Skin epidermis (tissue), 12 donors: ENCODE results near the gene COL4A1.

ENCODE experiments used
- H3K27ac ChIP-seq, 21 experiments: fragments of 200-600 bp; sonication (generic) in 11 of 21; one replicate each; pipeline ENCODE4 v1.5.0; 2020; ENCODE audit warnings: mild to moderate bottlenecking in 3 of 21, inconsistent platforms in 2 of 21, moderate library complexity in 2 of 21
- H3K4me3 ChIP-seq, 7 experiments: fragments of 200-600 bp; sonication (generic) in 2 of 7; one replicate each; pipeline ENCODE4 v1.5.0; 2020; ENCODE audit warnings: inconsistent platforms in 2 of 7, mild to moderate bottlenecking in 2 of 7, moderate library complexity in 1 of 7

COL4A1 gene

GRCh38 chr13:110195547-110196485 is 111.1 kb downstream of the COL4A1 start:
- no peak overlapping the region for H3K4me3 ChIP-seq
- no peak overlapping the region for H3K27ac ChIP-seq

DNA sequence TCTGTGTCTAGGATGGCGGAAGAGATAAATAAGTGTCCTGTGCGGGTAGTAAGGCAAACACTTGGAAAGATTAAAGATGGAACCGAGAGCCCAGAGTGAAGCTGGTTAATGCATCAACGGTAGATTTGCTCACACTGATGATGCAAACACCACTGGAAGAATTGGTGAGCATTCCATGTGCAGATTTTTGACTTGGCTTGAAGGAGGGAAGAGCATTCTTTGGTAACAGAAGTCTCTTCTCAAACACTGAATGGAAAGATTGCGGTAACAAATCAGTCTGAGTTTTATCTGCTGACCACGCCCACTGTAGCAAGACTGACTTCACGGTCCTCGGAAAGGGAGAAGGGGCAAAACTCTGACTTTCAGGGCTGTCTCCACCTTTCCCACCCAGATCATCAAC is 112.5 kb downstream of the COL4A1 start:
- no peak overlapping the region for H3K27ac ChIP-seq

GRCh38 chr13:110193491-110193890 is 113.5 kb downstream of the COL4A1 start:
- H3K27ac ChIP-seq: no peak overlapping the region
- H3K4me3 ChIP-seq: no peak overlapping the region

More for the DNA sequence above, 112.5 kb downstream of the COL4A1 start:
- no peak overlapping the region for H3K4me3 ChIP-seq

- Histone ChIP-seq H3K4me3 (no peak overlapping the region), H3K27ac (no peak overlapping the region)
Measured at GRCh38 chr13:110192472-110192871, 114.5 kb downstream of the COL4A1 start.

GRCh38 chr13:110187641-110188161 is 119.3 kb downstream of the COL4A1 start:
- no peak overlapping the region for H3K27ac ChIP-seq
- H3K4me3 ChIP-seq: no peak overlapping the region

DNA sequence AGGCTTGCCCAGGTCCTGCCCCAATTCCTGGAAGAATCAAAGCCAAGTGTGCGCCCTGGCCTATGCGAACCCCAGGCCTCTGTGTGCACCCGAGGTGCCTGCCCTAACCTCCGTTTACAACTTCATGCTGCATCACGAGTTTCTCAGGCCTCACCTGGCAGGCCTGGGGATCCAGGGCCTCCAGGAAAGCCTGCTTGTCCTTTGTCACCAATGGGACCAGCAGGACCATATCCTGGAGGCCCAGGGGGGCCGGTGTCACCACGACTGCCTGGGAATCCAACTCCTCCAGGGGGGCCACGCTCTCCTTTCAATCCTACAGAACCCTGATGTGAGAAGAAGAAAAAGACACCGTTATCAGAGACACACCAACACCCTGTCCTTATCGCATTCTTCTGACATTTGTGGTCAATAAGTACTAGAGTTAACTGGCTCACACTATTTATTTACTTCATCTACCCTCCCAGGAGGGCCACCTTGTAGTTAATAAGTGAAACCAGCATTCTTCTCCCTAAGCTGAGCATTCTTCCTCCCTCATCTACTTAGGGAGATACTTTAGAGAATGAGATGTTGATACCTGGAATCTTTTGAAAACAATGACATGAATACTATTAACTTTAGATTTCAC is 120.6 kb downstream of the COL4A1 start:
- H3K4me3 ChIP-seq: no peak overlapping the region

GRCh38 chr13:110185696-110186095 is 121.3 kb downstream of the COL4A1 start:
- H3K4me3 ChIP-seq: no peak overlapping the region
- no peak overlapping the region for H3K27ac ChIP-seq

More for the DNA sequence above, 120.6 kb downstream of the COL4A1 start:
- no peak overlapping the region for H3K27ac ChIP-seq

DNA sequence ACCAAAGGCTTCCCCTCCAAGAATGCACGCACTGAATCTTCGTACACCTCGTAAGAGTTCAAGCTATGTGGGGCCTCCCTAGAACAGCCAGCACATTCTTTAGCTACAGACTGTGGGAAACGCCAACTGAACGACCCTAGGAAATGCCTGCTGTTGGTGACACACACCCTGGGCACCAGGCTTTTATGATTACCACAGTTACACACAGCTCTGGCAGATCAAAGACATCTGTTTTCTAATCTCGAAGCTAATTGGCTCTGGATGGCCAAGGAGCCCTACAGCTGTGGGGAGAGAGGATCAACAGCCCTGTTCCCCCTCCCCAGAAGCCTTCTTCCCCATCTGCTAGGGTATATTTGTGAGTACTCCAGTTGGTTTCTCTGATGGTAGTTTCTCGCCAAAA is 123.0 kb downstream of the COL4A1 start:
- Histone ChIP-seq H3K27ac (no peak overlapping the region), H3K4me3 (no peak overlapping the region)

DNA sequence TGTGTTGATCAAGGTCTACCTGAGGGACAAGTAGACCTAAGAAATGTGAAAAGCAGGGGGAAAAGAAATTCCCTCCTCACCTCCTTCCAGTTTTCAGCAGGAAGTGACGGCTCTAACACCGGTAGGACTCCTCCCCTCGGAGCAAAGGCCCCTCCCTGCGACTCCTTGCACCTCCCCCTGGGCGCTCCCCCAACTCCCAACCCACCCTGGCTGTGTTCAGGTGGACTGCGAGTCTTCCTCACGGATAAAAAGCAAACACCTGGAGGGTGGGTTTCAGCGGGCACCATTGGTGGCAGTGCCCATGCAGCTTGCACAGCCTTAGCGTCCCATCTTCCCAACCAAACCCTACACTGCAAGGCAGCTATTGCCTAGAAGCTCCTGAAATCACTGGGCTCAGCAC is 124.5 kb downstream of the COL4A1 start:
- H3K27ac ChIP-seq: no peak overlapping the region
- H3K4me3 ChIP-seq: no peak overlapping the region

DNA sequence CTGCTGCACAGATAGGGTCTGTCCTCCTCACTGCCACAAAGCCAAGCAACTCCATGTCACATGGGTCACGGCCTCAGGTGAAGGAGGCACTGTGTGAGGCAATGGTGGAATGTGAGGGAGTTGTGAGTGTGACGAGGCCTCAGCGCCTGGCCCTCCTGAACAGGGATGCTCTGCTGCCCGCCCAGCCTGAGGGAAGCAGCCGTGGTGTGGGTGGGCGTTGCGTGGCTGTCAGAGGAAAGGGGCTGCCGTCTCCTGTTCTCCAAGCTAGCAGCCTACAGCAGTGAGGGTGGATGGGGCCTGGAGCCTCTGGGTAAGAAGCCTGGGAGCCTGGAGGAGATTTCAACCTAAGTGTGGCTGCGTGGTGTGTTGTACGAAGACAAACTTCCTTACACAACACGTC is 125.0 kb downstream of the COL4A1 start:
- Histone ChIP-seq H3K4me3 (no peak overlapping the region), H3K27ac (no peak overlapping the region)

GRCh38 chr13:110179857-110180147 is 127.2 kb downstream of the COL4A1 start:
- Histone ChIP-seq H3K27ac (no peak overlapping the region), H3K4me3 (no peak overlapping the region)

- no peak overlapping the region for H3K27ac ChIP-seq
- H3K4me3 ChIP-seq: no peak overlapping the region
Measured at GRCh38 chr13:110179116-110179856, 127.7 kb downstream of the COL4A1 start.

DNA sequence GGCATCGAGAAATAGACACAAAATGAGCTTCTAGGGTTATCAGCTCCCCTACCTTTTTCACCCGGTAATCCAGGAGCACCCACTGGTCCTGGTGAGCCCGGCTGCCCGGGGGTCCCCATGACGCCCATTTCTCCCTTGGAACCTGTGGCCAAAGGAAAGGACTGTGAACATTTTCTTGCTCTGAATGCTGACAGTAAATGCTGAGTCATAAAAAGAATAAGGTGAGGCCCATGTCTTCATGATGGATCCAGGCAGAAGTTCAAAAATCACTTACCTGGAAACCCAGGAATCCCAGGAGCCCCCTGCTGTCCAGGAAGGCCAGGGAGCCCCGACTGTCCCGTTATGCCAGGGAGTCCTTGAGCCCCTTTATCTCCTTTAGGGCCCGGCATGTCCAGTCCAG is 129.2 kb downstream of the COL4A1 start:
- H3K27ac ChIP-seq: no peak overlapping the region
- H3K4me3 ChIP-seq: no peak overlapping the region

DNA sequence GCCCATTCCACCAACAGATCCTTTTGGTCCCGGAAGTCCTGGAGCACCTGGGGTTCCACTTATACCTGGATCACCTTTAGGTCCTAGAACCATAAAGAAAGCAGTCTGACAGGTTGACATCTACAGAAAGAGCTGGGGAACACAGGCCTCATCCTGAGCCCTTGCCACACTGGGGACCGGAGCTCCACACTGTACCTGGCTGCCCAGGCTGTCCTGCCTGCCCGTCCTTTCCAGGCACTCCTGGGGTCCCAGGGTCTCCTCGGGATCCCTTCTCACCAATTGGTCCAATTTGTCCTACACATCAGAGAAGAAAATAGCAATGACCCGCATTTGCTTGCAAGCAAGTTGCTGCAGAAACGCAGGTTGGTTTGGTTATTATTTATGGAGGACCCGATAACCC is 130.5 kb downstream of the COL4A1 start:
- no peak overlapping the region for H3K27ac ChIP-seq
- no peak overlapping the region for H3K4me3 ChIP-seq

- Histone ChIP-seq H3K4me3 (no peak overlapping the region), H3K27ac (no peak overlapping the region)
Measured at GRCh38 chr13:110173247-110173818, 133.6 kb downstream of the COL4A1 start.

DNA sequence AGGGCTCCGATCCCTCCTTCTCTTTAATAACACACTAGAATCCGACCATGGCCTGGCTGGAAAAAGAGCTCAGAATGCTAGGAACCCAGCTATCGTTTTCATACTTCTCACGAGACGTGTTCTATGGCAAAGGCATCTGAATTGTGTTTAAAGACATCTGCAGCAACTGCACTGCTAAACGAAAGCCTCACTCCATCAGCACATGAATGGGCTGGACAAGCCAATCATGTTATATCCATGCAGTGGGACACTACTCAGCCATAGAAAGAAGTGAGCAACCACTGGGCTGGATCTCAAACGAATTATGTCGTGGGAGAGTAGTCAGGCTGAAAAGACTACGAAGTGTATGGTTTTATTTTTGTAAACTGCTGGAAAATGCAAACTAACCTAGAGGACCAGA is 136.1 kb downstream of the COL4A1 start:
- Histone ChIP-seq H3K27ac (no peak overlapping the region), H3K4me3 (no peak overlapping the region)

DNA sequence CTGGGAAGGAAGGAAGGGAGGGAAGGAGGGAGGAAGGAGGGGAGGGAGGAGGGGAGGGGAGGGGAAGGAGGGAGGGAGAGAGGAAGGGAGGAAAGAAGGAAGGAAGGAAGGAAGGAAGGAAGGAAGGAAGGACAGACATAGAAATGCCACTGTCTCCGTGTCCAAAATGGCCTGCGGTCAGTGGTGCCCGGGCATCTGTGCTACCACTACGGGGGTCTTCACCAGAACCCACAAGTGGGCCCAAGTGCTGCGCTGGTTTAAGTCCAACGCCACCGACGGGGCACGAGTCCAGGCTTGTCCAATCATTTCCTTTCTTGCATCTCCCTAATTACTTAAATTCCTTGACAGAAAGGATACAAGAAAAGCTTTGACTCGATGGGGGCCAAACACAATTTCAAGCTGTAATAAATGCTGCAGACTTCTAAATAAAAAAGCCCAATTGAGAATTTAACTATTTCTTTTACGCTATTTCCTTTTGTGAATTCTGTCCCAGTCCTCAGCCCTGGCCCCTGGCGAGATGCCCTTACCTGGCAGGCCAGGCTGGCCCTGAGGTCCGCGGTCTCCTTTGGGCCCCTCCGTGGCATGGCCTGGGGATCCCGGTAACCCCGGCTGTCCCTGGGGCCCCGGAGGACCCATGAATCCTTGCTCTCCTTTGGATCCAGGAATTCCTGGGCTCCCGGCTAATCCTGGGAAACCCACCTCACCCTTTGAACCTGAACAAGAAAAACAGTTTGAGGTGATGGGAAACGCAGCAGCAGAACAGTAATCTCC is 136.8 kb downstream of the COL4A1 start:
- peak overlapping the region in 1 of 21 experiments; percentile 46 for H3K27ac ChIP-seq
- H3K4me3 ChIP-seq: no peak overlapping the region

- Histone ChIP-seq H3K27ac (peak overlapping the region in 1 of 21 experiments; percentile 46), H3K4me3 (no peak overlapping the region)
Measured at GRCh38 chr13:110168999-110169933, 137.7 kb downstream of the COL4A1 start.
